GM23338 (cell line): ENCODE data around the gene CBLC. TPM values are rescaled to one million over a fixed set of nuclear protein-coding genes. Genes with fewer than 3 reads are reported as not detected.

Experiments used
- ATAC-seq: fragments of 200-7000 bp; cut with Tn5 transposase; 3 replicates; pipeline ENCODE4 v1.9.1; 2020
- DNase-seq: peaks from one replicate; pipeline ENCODE4 v3.0.0-alpha.2; 2015; ENCODE audit warnings: low spot score
- H2AFZ ChIP-seq: fragments of 200-600 bp; sonication (generic); 2 replicates; pipeline ENCODE4 v1.8.0; 2016; ENCODE audit warnings: antibody characterized with exemption, mild to moderate bottlenecking, moderate library complexity
- H3F3A ChIP-seq: fragments of 200-600 bp; sonication (generic); replicated peaks from 2 replicates; pipeline ENCODE4 v1.8.0; 2017; ENCODE audit warnings: antibody characterized with exemption, mixed run types, low read depth
- H3K27ac ChIP-seq: fragments of 200-600 bp; sonication (generic); 2 replicates; pipeline ENCODE4 v1.6.1; 2016; ENCODE audit warnings: low read depth
- H3K27me3 ChIP-seq: fragments of 200-600 bp; sonication (generic); 2 replicates; pipeline ENCODE4 v1.8.0; 2016; ENCODE audit warnings: mild to moderate bottlenecking, mixed run types, moderate library complexity; ENCODE audit not compliant: insufficient read depth
- H3K36me3 ChIP-seq: fragments of 200-600 bp; sonication (generic); 2 replicates; pipeline ENCODE4 v1.8.0; 2016; ENCODE audit warnings: mild to moderate bottlenecking; ENCODE audit not compliant: insufficient read depth
- H3K4me1 ChIP-seq: fragments of 200-600 bp; sonication (generic); 2 replicates; pipeline ENCODE4 v1.8.0; 2016; ENCODE audit warnings: mild to moderate bottlenecking, moderate library complexity; ENCODE audit not compliant: insufficient read depth
- H3K4me2 ChIP-seq: fragments of 200-600 bp; sonication (generic); 2 replicates; pipeline ENCODE4 v1.7.1; 2017; ENCODE audit warnings: mixed run types
- H3K4me3 ChIP-seq: fragments of 200-600 bp; sonication (generic); 2 replicates; pipeline ENCODE4 v1.6.1; 2016; ENCODE audit warnings: mixed run types
- H3K79me2 ChIP-seq: fragments of 200-600 bp; sonication (generic); replicated peaks from 2 replicates; pipeline ENCODE4 v1.8.0; 2017; ENCODE audit warnings: mild to moderate bottlenecking; ENCODE audit not compliant: insufficient read depth
- H3K9me2 ChIP-seq: fragments of 200-600 bp; sonication (generic); 2 replicates; pipeline ENCODE4 v1.8.0; 2017; ENCODE audit not compliant: insufficient read depth
- H4K20me1 ChIP-seq: fragments of 200-600 bp; sonication (generic); replicated peaks from 2 replicates; pipeline ENCODE4 v1.8.0; 2017; ENCODE audit warnings: mild to moderate bottlenecking; ENCODE audit not compliant: insufficient read depth
- H3K27ac Mint-ChIP-seq: 2 replicates; pipeline ENCODE4 v1.8.0; 2020; ENCODE audit warnings: inconsistent platforms, mild to moderate bottlenecking, moderate library complexity, mixed read lengths
- H3K27me3 Mint-ChIP-seq: 3 replicates; pipeline ENCODE4 v1.8.0; 2022; ENCODE audit warnings: low read depth, mild to moderate bottlenecking, moderate library complexity, mixed read lengths, inconsistent platforms; ENCODE audit not compliant: insufficient read depth, poor library complexity
- H3K36me3 Mint-ChIP-seq: 3 replicates; pipeline ENCODE4 v1.8.0; 2021; ENCODE audit warnings: low read depth, mild to moderate bottlenecking, inconsistent platforms, moderate library complexity, mixed read lengths
- H3K4me1 Mint-ChIP-seq: 3 replicates; pipeline ENCODE4 v1.8.0; 2020; ENCODE audit warnings: mild to moderate bottlenecking, inconsistent platforms, mixed read lengths
- H3K4me3 Mint-ChIP-seq: 3 replicates; pipeline ENCODE4 v1.8.0; 2021; ENCODE audit warnings: moderate library complexity, mild to moderate bottlenecking, inconsistent platforms, mixed read lengths
- H3K9me3 Mint-ChIP-seq: 3 replicates; pipeline ENCODE4 v1.8.0; 2020; ENCODE audit warnings: moderate library complexity, mild to moderate bottlenecking, inconsistent platforms, mixed read lengths
- CREB1 ChIP-seq: fragments of 250-450 bp; sonication (Bioruptor Pico); IDR thresholded peaks from 2 replicates; pipeline ENCODE4 v1.5.0; 2020; ENCODE audit warnings: low read depth, mild to moderate bottlenecking, moderate library complexity
- EZH2 ChIP-seq: fragments of 200-600 bp; sonication (generic); IDR thresholded peaks from one replicate; pipeline ENCODE4 v1.8.0; 2017; ENCODE audit warnings: antibody characterized with exemption, mild to moderate bottlenecking, low read depth; ENCODE audit not compliant: unreplicated experiment
- ZNF462 ChIP-seq: fragments of 250-450 bp; sonication (Bioruptor Pico); IDR thresholded peaks from 2 replicates; pipeline ENCODE4 v1.5.0; 2020; ENCODE audit warnings: mild to moderate bottlenecking, moderate library complexity
- polyA plus RNA-seq: library from polyadenylated mRNA; unstranded; fragments of >200 nt; fragmentation: Nextera tagmentation; extraction: Ambion mirVana; gene quantifications from 2 replicates; pipeline ENCODE4 v1.2.1, GENCODE V29; 2016
- total RNA-seq: library from RNA; depleted of rRNA; stranded (reverse); fragments of >200 nt; shearing (Covaris generic); gene quantifications from 2 replicates; pipeline ENCODE4 v1.2.3, GENCODE V29; 2014

The CBLC gene
- total and polyA plus RNA-seq, 2 experiments from 2014 or later, result 14.5 to 29.3 TPM

DNA sequence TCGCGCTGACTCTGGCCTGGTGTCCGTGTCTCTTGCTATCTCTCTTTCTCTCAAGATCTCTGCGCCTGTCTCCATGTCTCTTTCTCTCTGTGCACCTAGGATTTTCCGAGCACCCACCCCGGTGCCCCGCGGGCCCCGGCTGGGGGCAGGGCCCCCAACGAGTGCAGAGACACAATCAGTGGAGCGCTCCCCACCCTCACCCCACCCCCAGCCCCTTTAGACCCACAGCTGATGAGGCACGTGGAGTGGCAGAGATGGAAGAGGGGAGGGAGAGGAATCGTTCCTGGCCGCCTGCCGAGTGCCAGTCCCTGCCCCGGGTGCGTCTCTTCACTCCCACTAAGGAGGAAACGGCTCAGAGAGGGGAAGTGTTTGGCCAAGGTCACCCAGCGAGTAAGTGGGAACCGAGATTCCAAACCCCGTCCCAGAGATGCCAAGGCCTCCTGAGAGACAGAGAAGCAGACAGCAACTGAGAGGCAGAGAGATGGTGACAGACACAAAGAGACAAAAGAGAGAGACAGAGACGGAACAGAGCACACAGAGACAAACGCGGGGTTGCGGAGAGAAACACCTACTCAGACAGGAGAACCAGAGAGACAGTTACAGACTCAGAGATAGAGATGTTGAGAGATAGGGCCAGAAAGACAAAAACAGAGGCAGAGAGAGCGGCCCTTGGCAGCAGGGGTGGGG is 29.8 kb upstream of the CBLC start:
- TF ChIP-seq CREB1 (no peak), EZH2 (peak; percentile 57)
- Histone ChIP-seq H2AFZ (peak overlapping the region; percentile 99), H3K27me3 (peaks cover 78% of the 10 kb centered on the region), H3K4me3 (peak overlapping the region; percentile 86), H3K4me2 (peak overlapping the region; percentile 94), H3K4me1 (peaks cover 5% of the 10 kb centered on the region; the same call in 1 of the 2 replicates), H4K20me1 (no peaks in the 10 kb centered on the region), H3K36me3 (no peaks in the 10 kb centered on the region), H3K27ac (no peak overlapping the region), H3F3A (peaks cover 7% of the 10 kb centered on the region), H3K9me2 (no peaks in the 10 kb centered on the region), H3K79me2 (no peaks in the 10 kb centered on the region)
- Mint-ChIP-seq H3K27me3 (peaks cover 58% of the 10 kb centered on the region), H3K36me3 (peaks cover 4% of the 10 kb centered on the region; the same call in 1 of the 3 replicates), H3K4me1 (peaks cover 8% of the 10 kb centered on the region; the same call in 2 of the 3 replicates), H3K9me3 (no peaks in the 10 kb centered on the region; the same call in 1 of the 3 replicates), H3K27ac (no peak overlapping the region), H3K4me3 (peak overlapping the region; percentile 82)
- DNase-seq, result peak; percentile 71
- peak; percentile 21 for ATAC-seq

DNA sequence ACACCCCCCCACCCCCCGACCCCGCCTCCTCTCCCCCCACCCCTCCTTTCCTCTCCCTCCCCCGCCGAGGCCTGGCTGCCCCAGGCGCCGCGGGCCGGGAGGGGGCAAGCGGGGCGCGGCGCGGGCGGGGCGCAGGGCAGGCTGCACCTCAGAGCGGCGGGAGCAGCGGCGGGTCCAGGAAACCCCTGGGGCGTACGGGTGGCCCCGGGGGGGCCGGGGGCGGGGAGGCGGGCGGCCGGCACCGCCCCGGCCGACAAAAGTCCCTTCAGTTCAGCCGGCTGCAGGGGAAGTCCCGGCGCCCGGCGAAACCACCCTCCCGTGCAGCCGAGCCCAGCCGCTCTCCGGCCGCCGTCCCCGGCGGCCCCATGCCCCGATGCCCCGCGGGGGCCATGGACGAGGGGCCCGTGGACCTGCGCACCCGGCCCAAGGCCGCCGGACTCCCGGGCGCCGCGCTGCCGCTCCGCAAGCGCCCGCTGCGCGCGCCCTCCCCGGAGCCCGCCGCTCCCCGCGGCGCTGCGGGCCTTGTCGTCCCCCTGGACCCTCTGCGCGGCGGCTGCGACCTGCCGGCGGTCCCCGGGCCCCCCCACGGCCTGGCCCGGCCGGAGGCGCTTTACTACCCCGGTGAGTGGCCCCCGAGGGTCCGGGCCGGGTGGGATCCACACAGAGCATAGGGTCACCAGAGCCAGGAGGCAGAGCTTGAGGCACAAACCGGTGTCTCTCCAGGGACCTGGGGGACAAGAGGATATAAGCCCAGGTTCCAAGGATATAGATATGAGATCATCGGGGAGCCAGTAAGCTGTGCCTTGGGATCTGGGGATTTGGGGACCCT is 29.1 kb upstream of the CBLC start, which contains the start of gene BCL3:
Gene BCL3 (plus strand): TSS at position 283 of the 829 bp plus-strand sequence. CDS start 83 bp downstream, at position 366.
- H3K27ac Mint-ChIP-seq, result no peak within 1 kb of the TSS
- peaks cover 9% of the 10 kb centered on the region for H3F3A ChIP-seq
- no peaks in the 10 kb centered on the region for H4K20me1 ChIP-seq
- H3K4me2 ChIP-seq, result peak within 1 kb of the TSS; percentile 94
- TF ChIP-seq ZNF462 (CRISPR knock-in tag) (no peak), EZH2 (peak; percentile 66)
- H3K9me3 Mint-ChIP-seq, result no peaks in the 10 kb centered on the region; the same call in 1 of the 3 replicates
- peaks cover 4% of the 10 kb centered on the region; the same call in 1 of the 3 replicates for H3K36me3 Mint-ChIP-seq
- H3K79me2 ChIP-seq, result no peaks in the 10 kb centered on the region
- H3K36me3 ChIP-seq, result no peaks in the 10 kb centered on the region
- no peaks in the 10 kb centered on the region for H3K9me2 ChIP-seq
- peaks cover 64% of the 10 kb centered on the region for H3K27me3 Mint-ChIP-seq
- peak within 1 kb of the TSS; percentile 99 for H2AFZ ChIP-seq
- peak; percentile 25 for DNase-seq
- no peak within 1 kb of the TSS for H3K27ac ChIP-seq
- peaks cover 9% of the 10 kb centered on the region; the same call in 2 of the 3 replicates for H3K4me1 Mint-ChIP-seq
- H3K4me1 ChIP-seq, result peaks cover 7% of the 10 kb centered on the region; the same call in 1 of the 2 replicates
- ATAC-seq, result peak; percentile 4; the same call in 2 of the 3 replicates
- H3K27me3 ChIP-seq, result peaks cover 85% of the 10 kb centered on the region
- peak within 1 kb of the TSS; percentile 86 for H3K4me3 ChIP-seq
- H3K4me3 Mint-ChIP-seq, result peak within 1 kb of the TSS; percentile 82
